PC-3 (cell line): Measurements from ENCODE around the gene DTNBP1. TPM values are rescaled to one million over a fixed set of nuclear protein-coding genes. Genes with fewer than 3 reads are reported as not detected.

ENCODE experiments used
- ATAC-seq: fragments of 200-7000 bp; cut with Tn5 transposase; 2 replicates; pipeline ENCODE4 v1.9.1; 2020; ENCODE audit warnings: mild to moderate bottlenecking, moderate library complexity
- BruUV-seq: library from RNA; stranded (reverse); fragments of 400-500 nt; replicated peaks from 2 replicates; lab custom pipeline; 2021; lab: Mats Ljungman, UMichigan
- CTCF ChIA-PET: fragments of 300-600 bp; sonication (Branson Sonifier 250); formaldehyde crosslinking; loops from one replicate; lab custom pipeline; 2022; ENCODE audit warnings: antibody characterized with exemption; lab: Charles Lee
- POLR2A ChIA-PET: fragments of 300-600 bp; sonication (Branson Sonifier 250); formaldehyde crosslinking; loops from one replicate; lab custom pipeline; 2022; ENCODE audit warnings: antibody characterized with exemption; ENCODE audit not compliant: unreplicated experiment; lab: Charles Lee
- DNase-seq: peaks from one replicate; pipeline ENCODE4 v3.0.0-alpha.2; 2015
- H2AFZ ChIP-seq: fragments of 300-600 bp; sonication (generic); 2 replicates; pipeline ENCODE4 v1.6.0; 2016; ENCODE audit warnings: antibody characterized with exemption, low read length
- H3F3A ChIP-seq: fragments of 300-600 bp; sonication (generic); one replicate; pipeline ENCODE4 v1.6.0; 2017; ENCODE audit warnings: antibody characterized with exemption, low read length, control low read depth, mild to moderate bottlenecking; ENCODE audit not compliant: unreplicated experiment
- H3K27ac ChIP-seq: fragments of 300-600 bp; sonication (generic); 2 replicates; pipeline ENCODE4 v1.5.1; 2016; ENCODE audit warnings: mild to moderate bottlenecking, low read length
- H3K27me3 ChIP-seq: fragments of 300-600 bp; sonication (generic); 2 replicates; pipeline ENCODE4 v1.6.1; 2016; ENCODE audit warnings: low read length, mixed read lengths
- H3K36me3 ChIP-seq: fragments of 300-600 bp; sonication (generic); 2 replicates; pipeline ENCODE4 v1.6.1; 2016; ENCODE audit warnings: low read depth, mixed run types, low read length, mixed read lengths
- H3K4me1 ChIP-seq: fragments of 300-600 bp; sonication (generic); 2 replicates; pipeline ENCODE4 v1.5.1; 2016; ENCODE audit warnings: low read length; ENCODE audit not compliant: insufficient read depth
- H3K4me2 ChIP-seq: fragments of 300-600 bp; sonication (generic); 2 replicates; pipeline ENCODE4 v1.6.0; 2016; ENCODE audit warnings: low read length
- H3K4me3 ChIP-seq: fragments of 300-600 bp; sonication (generic); 2 replicates; pipeline ENCODE4 v1.5.1; 2016; ENCODE audit warnings: mild to moderate bottlenecking, low read length, mixed read lengths
- H3K79me2 ChIP-seq: fragments of 300-600 bp; sonication (generic); 2 replicates; pipeline ENCODE4 v1.6.1; 2017; ENCODE audit warnings: low read length, mixed read lengths
- H3K9ac ChIP-seq: fragments of 300-600 bp; sonication (generic); 2 replicates; pipeline ENCODE4 v1.6.0; 2016; ENCODE audit warnings: mild to moderate bottlenecking, low read length
- H3K9me2 ChIP-seq: fragments of 300-600 bp; sonication (generic); replicated peaks from 2 replicates; pipeline ENCODE4 v1.6.1; 2016; ENCODE audit warnings: mixed run types, low read length, mixed read lengths
- H3K9me3 ChIP-seq: fragments of 300-600 bp; sonication (generic); 2 replicates; pipeline ENCODE4 v1.6.1; 2016; ENCODE audit warnings: low read length, mixed read lengths
- H4K20me1 ChIP-seq: fragments of 300-600 bp; sonication (generic); 2 replicates; pipeline ENCODE4 v1.6.1; 2016; ENCODE audit warnings: low read length, mixed read lengths
- CTCF ChIP-seq: fragments of 300-600 bp; sonication (generic); conservative IDR thresholded peaks from 2 replicates; pipeline ENCODE4 v1.5.1; 2017; ENCODE audit warnings: antibody characterized with exemption, low read depth, mild to moderate bottlenecking, low read length
- EZH2 ChIP-seq: fragments of 300-600 bp; sonication (generic); IDR thresholded peaks from one replicate; pipeline ENCODE4 v1.6.1; 2017; ENCODE audit warnings: antibody characterized with exemption, mild to moderate bottlenecking, low read length; ENCODE audit not compliant: unreplicated experiment
- EZH2phosphoT487 ChIP-seq: fragments of 300-600 bp; sonication (generic); IDR thresholded peaks from 2 replicates; pipeline ENCODE4 v1.6.1; 2018; ENCODE audit warnings: mild to moderate bottlenecking, antibody characterized with exemption, low read length, borderline replicate concordance
- intact Hi-C: fragments of 100-400 bp; cut with micrococcal nuclease; formaldehyde crosslinking; loops from 2 replicates; pipeline ENCODE4 v1.9.0; 2023
- total RNA-seq: library from RNA; depleted of rRNA; stranded (reverse); fragments of >200 nt; gene quantifications from 2 replicates; pipeline ENCODE4 v1.2.3, GENCODE V29; 2014

The DTNBP1 gene
- total RNA-seq, 1 experiment from 2014 or later: 7.9 TPM

- peak overlapping the region; percentile 75 for H3K27ac ChIP-seq
- H3K4me3 ChIP-seq: peak overlapping the region; percentile 51; the same call in 1 of the 2 replicates
- POLR2A ChIA-PET: no interaction called here
- no peaks in the 10 kb centered on the region for H3K9me3 ChIP-seq
- H3K4me2 ChIP-seq: peak overlapping the region; percentile 77
- no TSS peak for BruUV-seq
- intact Hi-C loops: loop anchor here (5.0 kb wide), 1 partner anchor 118 kb away; no protein-coding TSS in a partner anchor
- no peaks in the 10 kb centered on the region for H3K27me3 ChIP-seq
- no peaks in the 10 kb centered on the region for H3F3A ChIP-seq
- H3K9me2 ChIP-seq: no peaks in the 10 kb centered on the region
- peaks cover 15% of the 10 kb centered on the region for H3K4me1 ChIP-seq
- H3K9ac ChIP-seq: peak overlapping the region; percentile 50
- DNase-seq (peak; percentile 97), ATAC-seq (peak; percentile 95)
- CTCF ChIA-PET: interaction anchor here (1.0 kb wide), 1 partner anchor 1375 kb away, joined by 4 read pairs; no protein-coding TSS in a partner anchor
- peaks cover 3% of the 10 kb centered on the region; the same call in 1 of the 2 replicates for H3K36me3 ChIP-seq
- peaks cover 17% of the 10 kb centered on the region for H3K79me2 ChIP-seq
- H2AFZ ChIP-seq: no peak overlapping the region
- no peak for TF ChIP-seq CTCF
- no peak for TF ChIP-seq EZH2
- no peak for TF ChIP-seq EZH2phosphoT487
- H4K20me1 ChIP-seq: peaks cover 12% of the 10 kb centered on the region; the same call in 1 of the 2 replicates
These were observed 158.1 kb downstream of the DTNBP1 start for GRCh38 chr6:15504581-15505350.

- H3K9me2 ChIP-seq: no peaks in the 10 kb centered on the region
- peaks cover 17% of the 10 kb centered on the region for H3K4me1 ChIP-seq
- no TSS peak for BruUV-seq
- H3K4me2 ChIP-seq: peak overlapping the region; percentile 77; the same call in 1 of the 2 replicates
- no peak for ATAC-seq
- H3K9me3 ChIP-seq: no peaks in the 10 kb centered on the region
- no peaks in the 10 kb centered on the region for H3K27me3 ChIP-seq
- no peak for TF ChIP-seq EZH2phosphoT487
- TF ChIP-seq CTCF: no peak
- TF ChIP-seq EZH2: no peak
- no peak overlapping the region for H2AFZ ChIP-seq
- CTCF ChIA-PET: interaction anchor here (0.7 to 1.0 kb wide), 2 partner anchors 588 to 1374 kb away, joined by 3 to 4 read pairs; no protein-coding TSS in a partner anchor
- intact Hi-C loops: no loop called here
- H3K36me3 ChIP-seq: peaks cover 3% of the 10 kb centered on the region; the same call in 1 of the 2 replicates
- no peak for DNase-seq
- peak overlapping the region; percentile 75 for H3K27ac ChIP-seq
- H3F3A ChIP-seq: no peaks in the 10 kb centered on the region
- H4K20me1 ChIP-seq: peaks cover 12% of the 10 kb centered on the region; the same call in 1 of the 2 replicates
- H3K4me3 ChIP-seq: no peak overlapping the region
- H3K9ac ChIP-seq: peak overlapping the region; percentile 21
- POLR2A ChIA-PET: no interaction called here
- peaks cover 17% of the 10 kb centered on the region for H3K79me2 ChIP-seq
These were observed 158.8 kb downstream of the DTNBP1 start for GRCh38 chr6:15504040-15504495.
